GM19023 (cell line): Measurements from ENCODE around the gene MYT1.

Experiments used
- ATAC-seq: cut with Tn5 transposase; IDR thresholded peaks from one replicate; pipeline ENCODE4 v1.9.1; 2021; ENCODE audit warnings: mild to moderate bottlenecking, moderate library complexity; ENCODE audit not compliant: unreplicated experiment

Gene MYT1

DNA sequence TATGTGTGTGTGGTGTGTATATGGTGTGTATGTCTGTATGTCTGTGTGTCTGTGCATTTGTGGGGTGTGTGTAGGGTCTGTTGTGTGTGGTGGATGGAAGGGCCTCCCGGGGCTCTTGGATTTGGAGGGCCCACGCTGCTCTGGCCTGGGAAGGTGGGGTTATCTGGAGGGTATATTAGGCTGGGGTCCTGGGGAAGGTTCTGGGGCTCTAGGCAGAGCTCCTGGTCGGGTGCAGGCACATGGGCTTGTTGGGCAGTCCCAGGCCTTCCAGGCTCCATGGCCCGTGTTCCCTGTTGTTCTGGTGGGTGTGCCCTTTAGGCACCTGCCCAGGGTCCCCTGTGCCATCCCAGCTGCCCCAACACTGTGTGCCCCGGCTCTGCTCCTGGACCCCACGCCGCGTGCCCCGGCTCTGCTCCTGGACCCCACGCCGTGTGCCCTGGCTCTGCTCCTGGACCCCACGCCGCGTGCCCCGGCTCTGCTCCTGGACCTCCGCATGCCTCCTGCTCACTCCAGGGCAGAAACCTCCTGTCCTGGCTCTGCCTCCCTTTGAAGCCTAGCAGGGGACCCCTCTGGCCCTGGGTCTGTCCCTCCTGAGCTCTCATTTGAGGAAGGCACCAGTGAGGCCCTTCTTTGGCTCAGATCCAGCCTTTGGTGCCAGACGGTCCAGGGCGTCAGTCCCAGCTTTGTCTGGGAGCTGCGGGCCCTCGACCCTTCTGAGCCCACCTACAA, 10.2 kb upstream of the MYT1 start:
- no peak for ATAC-seq

- no peak for ATAC-seq
Measured at GRCh38 chr20:64154590-64155257, 9.5 kb upstream of the MYT1 start.

DNA sequence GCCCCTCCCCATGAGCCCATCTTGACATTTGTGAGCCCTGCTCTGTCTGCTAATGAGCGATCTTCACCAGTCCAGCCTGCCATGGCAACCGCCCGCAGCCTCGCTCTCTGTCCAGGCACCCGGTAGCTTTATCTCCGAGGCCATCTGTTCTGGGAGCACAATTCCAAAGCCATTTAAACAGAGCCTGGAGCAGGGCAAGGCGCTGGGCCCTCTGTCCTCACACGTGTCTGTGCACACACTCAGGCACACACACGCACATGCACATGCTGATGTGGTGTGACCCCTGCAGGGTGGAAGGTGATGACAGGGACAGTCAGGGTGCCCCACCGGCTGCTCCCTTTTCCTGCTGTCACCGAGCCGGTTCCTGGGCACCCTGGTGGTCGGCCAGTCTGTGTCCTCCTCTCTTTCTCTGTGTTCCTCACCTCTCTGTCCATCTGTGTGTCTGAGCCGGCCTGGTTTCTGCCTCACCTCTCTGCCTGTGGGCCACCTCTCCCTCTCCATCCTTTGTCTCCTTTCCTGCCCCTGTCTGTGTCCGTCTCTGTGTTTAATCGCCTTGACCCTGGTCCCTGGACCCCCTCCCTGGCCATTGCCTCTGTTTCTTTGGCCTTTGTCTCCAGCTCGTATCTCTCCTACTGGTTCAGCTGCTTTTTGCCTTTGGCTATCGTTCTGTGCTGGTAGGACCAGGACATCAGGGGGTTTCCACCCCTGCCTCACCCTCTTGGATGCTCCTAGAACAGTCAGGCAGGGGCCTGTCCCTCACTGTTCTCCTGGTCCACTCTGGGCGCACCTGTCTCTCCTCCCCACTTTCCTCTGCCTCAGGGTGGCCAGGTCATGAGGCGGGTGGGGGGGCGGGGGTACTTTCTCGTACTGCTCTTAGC, 8.8 kb upstream of the MYT1 start:
- ATAC-seq: no peak

GRCh38 chr20:64156136-64156885, 7.9 kb upstream of the MYT1 start:
- no peak for ATAC-seq

DNA sequence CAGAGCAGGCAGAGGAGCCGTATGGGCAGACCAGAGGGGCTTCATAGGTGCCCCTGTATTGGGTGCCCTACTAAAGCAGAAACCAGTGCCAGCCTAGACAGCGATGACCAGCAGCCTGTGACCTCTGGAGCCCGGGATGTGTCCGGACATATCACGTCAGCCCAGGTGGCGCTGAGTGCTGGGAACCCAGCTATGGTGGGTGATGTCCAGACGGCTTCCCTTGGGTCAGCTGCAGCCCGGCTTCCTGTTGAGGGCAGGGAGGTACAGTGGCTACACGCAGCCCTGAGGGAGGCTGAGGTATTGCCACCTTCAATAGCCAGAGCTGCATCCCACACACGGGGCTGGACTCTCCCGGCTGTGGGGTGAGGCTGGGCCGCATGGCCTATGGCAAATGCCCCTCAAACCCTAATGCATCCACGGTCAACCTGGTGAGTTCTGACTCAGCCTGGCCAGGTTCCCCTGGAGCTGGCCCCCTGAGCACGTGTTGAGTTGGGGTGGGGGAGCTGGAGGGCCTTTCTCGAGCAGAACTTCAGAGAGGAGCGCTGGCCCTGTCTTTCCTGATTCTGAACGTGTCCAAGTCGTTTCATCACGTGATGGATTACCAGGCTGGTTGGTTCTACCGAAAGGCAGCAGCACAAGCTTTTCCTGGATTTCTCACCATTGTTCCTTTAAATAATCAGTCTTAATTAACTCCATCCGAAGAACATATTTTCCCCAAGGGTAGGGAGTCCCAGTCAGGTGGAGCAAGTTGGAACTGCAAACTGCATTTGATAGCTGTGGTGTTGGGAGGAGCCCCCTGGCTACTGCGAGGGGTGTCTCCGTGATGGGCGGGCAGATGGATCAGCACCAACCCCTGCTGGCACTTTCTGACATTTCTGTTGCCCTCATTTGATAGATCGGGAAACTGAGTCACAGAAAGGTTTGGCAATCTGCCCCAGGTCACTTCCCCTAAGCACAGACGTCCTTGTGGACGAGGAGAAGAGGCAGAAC, 7.1 kb upstream of the MYT1 start:
- no peak for ATAC-seq

GRCh38 chr20:64157878-64158277, 6.4 kb upstream of the MYT1 start:
- no peak for ATAC-seq

DNA sequence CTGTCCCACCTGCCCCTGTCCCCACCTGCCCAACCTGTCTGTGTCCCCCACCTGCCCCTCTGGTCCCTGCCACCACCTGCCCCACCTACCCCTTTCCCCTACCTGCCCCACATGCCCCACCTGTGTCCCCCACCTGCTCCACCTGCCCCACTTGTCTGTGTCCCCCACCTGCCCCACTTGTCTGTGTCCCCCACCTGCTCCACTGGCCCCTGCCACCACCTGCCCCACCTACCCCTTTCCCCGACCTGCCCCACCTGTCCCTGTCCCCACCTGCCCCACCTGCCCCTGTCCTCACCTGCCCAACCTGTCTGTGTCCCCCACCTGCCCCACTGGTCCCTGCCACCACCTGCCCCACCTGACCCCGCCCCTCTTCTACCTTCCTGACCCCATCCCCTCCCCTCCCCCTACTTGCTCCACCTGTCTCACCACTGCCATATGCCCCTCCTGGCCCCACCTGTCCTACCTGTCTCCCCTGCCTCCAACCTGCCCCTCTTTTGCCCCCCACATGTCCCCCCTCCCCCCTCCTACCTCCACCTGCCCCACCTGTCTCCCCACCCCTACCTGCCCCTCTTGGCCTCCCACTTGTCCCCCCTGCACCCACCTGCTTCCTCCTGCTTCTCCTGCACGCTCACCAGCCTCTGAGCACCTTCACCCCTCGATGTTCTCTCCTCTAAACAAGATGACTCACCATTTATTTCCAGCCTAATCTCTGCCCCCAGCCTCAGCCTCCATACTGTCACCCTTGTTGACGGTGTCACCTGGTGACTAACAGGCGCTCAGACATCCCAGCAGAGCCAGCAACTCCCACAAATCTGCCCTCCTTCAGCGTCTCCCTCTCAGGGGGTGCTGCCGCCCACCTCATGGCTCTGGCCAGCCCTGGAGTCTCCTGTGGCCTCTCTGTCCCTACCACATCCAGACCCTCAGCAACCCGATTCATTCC, 5.6 kb upstream of the MYT1 start:
- ATAC-seq: no peak

DNA sequence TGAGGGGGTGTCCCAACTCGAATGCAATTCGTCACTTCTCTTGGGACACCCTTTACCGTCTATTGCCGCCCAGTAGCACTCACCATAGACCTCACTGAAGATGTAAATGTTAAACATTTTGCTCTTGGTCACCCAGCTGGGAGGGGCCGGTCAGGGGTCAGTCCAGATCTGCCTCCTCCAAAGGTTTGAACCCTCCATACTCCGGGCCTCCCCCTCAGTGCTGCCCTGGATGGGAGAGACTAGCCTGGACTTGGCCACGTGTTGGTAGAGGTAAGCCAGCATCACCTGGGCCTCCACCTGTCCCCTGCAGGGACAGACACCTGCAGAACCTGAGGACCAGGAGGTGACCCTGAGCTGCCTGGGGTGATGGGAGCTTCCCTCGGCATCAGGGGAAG, 5.0 kb upstream of the MYT1 start:
- no peak for ATAC-seq

- ATAC-seq: no peak
Measured at GRCh38 chr20:64159711-64160110, 4.5 kb upstream of the MYT1 start.

DNA sequence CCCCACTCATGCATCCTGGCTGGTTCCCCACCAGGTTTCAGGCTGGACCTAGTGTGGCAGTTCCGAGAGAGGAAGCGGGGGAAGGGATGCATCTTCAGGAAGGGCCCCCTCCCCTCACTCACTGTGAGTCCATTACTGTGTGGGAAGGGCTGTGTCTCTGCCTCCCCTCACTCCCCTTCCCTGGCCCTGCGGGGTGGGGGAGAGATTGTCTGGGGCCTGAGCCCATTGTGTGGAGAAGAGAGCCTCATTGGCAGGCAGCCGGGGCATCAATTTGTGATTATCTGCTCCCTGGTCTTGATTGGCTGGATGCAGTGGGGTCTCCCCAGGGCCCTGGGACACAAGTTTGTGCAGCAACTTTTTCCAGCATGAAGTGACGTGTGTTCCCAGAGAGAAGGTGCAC, 4.1 kb upstream of the MYT1 start:
- ATAC-seq: no peak

DNA sequence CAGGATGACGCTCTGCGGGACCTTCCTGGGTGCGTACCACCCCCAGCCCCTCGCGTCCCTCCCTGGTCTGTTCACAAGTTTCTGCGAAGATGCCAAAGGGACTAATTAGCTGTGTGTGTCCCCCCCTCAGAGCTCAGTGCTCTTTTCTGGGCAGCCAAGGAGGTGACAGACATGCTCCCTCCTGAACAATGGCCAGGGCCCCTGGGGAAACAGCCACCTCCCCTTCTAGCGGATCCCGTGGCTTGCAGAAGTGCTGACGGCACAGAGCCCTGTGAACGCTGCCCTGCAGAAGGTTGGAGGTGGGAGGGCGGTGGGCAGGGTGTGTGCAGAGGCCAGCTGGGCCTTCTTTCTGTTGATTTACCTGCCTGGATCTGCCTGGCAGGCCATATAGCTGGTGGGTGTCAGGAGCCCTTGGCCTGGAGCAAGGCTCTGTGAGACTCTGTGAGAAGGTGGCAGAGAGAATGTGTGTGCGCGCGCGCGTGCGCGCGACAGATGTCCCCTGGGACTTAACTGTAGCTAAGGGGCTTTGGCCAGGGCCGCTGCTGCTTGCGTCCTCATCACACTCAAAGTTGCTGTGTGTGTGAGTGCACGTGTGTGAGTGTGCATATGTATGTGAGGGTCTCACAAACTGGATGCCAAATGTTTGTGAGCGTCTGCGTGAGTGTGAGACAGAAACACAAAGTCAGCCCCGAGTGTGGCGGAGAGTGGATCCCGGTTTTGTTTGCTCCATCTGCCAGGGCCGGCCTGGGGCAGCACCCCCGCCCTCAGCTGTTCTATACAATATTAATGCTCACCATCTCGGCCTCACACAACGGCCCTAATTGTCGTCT, 3.5 kb upstream of the MYT1 start:
- no peak for ATAC-seq

DNA sequence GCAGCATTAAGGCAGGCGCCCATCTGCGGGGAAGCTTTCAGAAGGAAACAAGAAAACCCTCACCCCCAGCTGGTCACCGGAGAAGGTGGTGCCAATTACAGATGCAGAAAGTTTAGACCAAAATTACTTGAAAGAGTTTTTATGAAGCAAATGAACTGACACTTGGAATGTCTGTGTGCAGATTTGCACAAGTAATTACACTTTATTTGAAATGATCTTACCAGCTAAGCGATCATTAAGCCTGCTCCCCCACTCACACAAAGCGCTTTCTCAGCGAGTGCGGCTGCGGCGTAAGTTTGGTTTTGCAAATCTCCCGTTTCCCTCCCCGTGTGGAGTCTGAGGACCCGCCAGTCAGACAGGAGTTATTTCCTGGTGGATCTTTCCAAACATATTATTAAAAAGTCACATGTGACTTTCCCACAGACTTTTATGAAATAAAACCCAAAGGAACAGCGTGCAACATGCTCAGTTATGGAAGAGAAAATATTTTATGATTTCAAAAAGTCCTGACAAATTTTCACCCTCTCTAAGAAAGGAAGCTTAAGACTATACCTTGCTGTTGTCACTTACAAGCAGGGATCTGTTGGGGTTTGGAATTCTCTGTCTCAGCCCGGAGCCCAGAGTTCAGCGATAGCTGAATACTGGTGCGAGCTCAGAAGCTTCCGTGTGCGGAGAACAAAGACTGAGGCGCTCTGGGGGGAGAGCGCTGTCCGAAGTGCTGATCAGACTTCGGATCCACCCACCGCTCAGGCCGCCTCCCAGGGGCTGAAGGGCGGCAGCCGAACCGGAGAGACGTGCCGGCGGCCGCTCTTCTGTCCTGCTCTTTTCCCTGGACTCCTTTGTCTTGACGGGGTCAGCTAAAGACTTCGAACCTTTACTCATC, 2.7 kb upstream of the MYT1 start:
- ATAC-seq: no peak

GRCh38 chr20:64162239-64162910, 1.9 kb upstream of the MYT1 start:
- ATAC-seq: no peak

- ATAC-seq: no peak
Measured at GRCh38 chr20:64163776-64164122, 503 bp upstream of the MYT1 start.

DNA sequence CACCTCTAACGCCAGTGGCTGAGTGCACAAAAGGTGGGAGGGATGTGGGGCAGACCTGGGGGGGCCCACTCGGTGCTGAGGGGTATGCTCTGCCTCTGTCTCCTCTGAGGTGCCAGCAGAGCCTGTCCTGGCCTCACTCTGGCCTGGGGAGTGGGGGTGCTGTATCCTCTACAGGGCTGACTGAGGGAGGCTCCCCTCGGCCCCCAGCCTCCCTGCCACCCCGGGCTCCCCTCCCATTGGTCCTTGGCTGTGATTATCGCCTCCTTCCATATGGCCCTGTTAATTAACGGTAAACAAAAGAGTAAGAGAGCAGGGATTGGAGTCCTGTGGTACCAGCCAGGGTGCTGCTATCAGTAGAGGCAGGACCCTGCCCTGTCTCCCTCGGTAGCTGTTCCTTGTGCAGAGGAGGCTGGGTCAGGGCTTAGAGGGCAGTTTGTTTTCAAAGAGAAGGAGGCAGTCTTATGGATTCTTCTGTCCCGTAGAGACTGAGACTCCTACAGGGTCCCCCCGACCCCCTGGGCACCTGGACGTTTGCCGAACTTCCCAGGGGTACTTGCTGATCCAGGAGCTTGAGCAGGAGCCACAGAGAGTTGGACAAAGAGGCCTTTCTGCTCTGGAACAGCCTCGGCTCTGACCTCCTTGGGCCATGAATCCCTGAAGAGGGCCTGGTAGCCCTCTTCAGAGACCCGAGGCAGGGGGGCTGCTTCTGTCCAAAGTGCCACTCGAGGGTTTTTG, 1.8 kb downstream of the MYT1 start:
- no peak for ATAC-seq
